Vagina (tissue), 2 donors: ENCODE results near the gene TMEM212. TPM values are rescaled to one million over a fixed set of nuclear protein-coding genes. Genes with fewer than 3 reads are reported as not detected.
"Not testable (repeated sequence)": the region's sequence is repeated elsewhere in the genome, so short reads cannot be mapped to it uniquely, and the experiment has no call there.

Experiments
- DNase-seq, 2 donors: peaks; one replicate each; pipeline ENCODE4 v3.0.0-alpha.2; 2017; ENCODE audit errors: extremely low spot score in 2 of 2
- H3K27ac ChIP-seq: fragments of 200-600 bp; sonication (generic); one replicate; pipeline ENCODE4 v1.5.1; 2019
- H3K27me3 ChIP-seq: fragments of 200-600 bp; sonication (generic); one replicate; pipeline ENCODE4 v1.5.1; 2019
- H3K36me3 ChIP-seq, 2 donors: fragments of 200-600 bp; sonication (generic); one replicate each; pipeline ENCODE4 v1.5.1; 2017 to 2019
- H3K4me1 ChIP-seq: fragments of 200-600 bp; sonication (generic); one replicate; pipeline ENCODE4 v1.5.1; 2019
- H3K4me3 ChIP-seq, 2 donors: fragments of 200-600 bp; sonication (generic); 1 replicate in 1 of 2; 2 replicates in 1 of 2; pipeline ENCODE4 v1.5.1; 2016 to 2019
- H3K9me3 ChIP-seq: fragments of 200-600 bp; sonication (generic); one replicate; pipeline ENCODE4 v1.5.1; 2019
- POLR2A ChIP-seq, 2 donors: fragments of 450-650 bp; IDR thresholded peaks; one replicate each; pipeline ENCODE4 v1.6.1; 2017; ENCODE audit warnings: antibody characterized with exemption in 2 of 2, mild to moderate bottlenecking in 2 of 2, moderate library complexity in 2 of 2
- POLR2AphosphoS5 ChIP-seq, 2 donors: sonication (generic); formaldehyde crosslinking; IDR thresholded peaks; one replicate each; pipeline ENCODE4 v1.9.0; 2017; ENCODE audit warnings: antibody characterized with exemption in 2 of 2, mild to moderate bottlenecking in 2 of 2, low read depth in 1 of 2; ENCODE audit not compliant: insufficient read depth in 1 of 2
- intact Hi-C: fragments of 100-400 bp; cut with DNase I; formaldehyde crosslinking; loops from one replicate; pipeline ENCODE4 v1.15.1; 2023
- total RNA-seq: library from RNA; depleted of rRNA; stranded (reverse); fragments of >200 nt; gene quantifications from one replicate; pipeline ENCODE4 v1.2.3, GENCODE V29; 2016
- TF ChIP-seq, protein P1 (sequence below), 3 experiments: fragments of 450-650 bp in 2 of 3; fragments of 200-600 bp in 1 of 3; sonication (generic) in 1 of 3; IDR thresholded peaks; one replicate each; pipeline ENCODE4 v1.5.1; 2017 to 2019; ENCODE audit warnings: antibody characterized with exemption in 3 of 3, mild to moderate bottlenecking in 2 of 3, moderate library complexity in 2 of 3

Gene TMEM212
- total RNA-seq, 1 donor from 2014 or later, result not detected

DNA sequence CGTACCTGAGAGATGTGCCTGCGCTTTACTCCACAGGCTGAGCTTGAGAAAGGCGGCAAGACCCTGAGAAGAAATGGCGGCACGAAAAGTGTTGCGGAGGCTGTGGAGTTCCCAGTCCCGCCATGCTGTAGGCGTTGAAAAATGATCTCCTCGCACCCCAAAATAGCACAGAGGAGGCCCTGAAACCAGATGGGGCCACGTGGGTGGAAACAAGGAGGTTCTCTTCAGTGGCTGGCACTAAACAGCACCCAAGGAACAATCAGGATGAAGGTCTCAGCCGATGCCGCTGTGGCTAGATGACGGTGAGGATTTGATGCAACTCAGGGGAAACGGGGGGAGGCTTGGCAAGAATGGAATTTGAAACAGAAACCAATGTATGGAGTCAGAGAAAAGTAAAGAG lies 57.3 kb downstream of the TMEM212 start:
- no peaks in the 10 kb centered on the region for H3K9me3 ChIP-seq
- intact Hi-C loops, result no loop called here
- no peaks in the 10 kb centered on the region for H3K4me1 ChIP-seq
- H3K27ac ChIP-seq, result no peak overlapping the region
- H3K4me3 ChIP-seq, result no peak overlapping the region
- H3K36me3 ChIP-seq, result no peaks in the 10 kb centered on the region
- DNase-seq, result no peak
- TF ChIP-seq, protein P1, sequence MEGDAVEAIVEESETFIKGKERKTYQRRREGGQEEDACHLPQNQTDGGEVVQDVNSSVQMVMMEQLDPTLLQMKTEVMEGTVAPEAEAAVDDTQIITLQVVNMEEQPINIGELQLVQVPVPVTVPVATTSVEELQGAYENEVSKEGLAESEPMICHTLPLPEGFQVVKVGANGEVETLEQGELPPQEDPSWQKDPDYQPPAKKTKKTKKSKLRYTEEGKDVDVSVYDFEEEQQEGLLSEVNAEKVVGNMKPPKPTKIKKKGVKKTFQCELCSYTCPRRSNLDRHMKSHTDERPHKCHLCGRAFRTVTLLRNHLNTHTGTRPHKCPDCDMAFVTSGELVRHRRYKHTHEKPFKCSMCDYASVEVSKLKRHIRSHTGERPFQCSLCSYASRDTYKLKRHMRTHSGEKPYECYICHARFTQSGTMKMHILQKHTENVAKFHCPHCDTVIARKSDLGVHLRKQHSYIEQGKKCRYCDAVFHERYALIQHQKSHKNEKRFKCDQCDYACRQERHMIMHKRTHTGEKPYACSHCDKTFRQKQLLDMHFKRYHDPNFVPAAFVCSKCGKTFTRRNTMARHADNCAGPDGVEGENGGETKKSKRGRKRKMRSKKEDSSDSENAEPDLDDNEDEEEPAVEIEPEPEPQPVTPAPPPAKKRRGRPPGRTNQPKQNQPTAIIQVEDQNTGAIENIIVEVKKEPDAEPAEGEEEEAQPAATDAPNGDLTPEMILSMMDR (IDR thresholded peaks at IDR 0.05), result no peak
- no peak for TF ChIP-seq POLR2AphosphoS5 (IDR thresholded peaks at IDR 0.05; ENCODE audit: insufficient read depth in 1 of 2, low read depth in 1 of 2)
- TF ChIP-seq POLR2A (IDR thresholded peaks at IDR 0.05), result no peak
- H3K27me3 ChIP-seq, result no peaks in the 10 kb centered on the region

DNA sequence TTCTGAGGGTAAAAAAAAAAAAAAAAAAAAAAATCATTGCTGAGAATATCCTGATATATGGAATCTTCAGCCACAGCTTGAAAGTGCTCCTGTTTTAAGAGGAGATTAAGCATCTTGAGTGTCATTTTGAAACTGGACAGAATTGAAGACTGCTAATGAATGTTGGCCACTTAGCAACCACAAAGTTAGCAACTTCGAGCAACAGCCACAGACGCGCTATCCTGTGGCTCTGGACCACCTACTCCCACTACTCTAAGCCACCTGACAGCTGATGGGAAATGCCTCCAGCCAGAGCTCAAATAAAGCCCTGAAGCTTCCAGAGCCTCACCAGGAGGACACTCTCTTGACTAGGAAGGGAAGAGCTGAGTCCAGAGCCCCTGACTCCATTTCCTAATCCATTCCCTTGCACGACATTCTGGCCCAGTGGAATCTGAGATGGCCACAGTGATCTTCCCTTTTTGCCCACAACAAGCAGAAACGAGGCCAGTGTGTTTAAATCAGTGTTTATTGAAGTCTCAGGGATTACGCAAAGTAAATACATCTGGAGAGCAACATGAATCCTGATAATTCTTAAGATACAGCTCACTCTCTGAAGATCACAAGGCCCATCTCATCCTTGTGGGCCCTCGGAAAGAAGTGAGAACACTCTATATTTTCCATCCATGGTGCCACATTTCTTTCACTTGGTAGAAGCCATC lies 58.6 kb downstream of the TMEM212 start:
- TF ChIP-seq, protein P1 (IDR thresholded peaks at IDR 0.05), result no peak
- TF ChIP-seq POLR2AphosphoS5 (IDR thresholded peaks at IDR 0.05; ENCODE audit: insufficient read depth in 1 of 2, low read depth in 1 of 2) (no peak), POLR2A (IDR thresholded peaks at IDR 0.05) (no peak)
- no peak for DNase-seq

DNA sequence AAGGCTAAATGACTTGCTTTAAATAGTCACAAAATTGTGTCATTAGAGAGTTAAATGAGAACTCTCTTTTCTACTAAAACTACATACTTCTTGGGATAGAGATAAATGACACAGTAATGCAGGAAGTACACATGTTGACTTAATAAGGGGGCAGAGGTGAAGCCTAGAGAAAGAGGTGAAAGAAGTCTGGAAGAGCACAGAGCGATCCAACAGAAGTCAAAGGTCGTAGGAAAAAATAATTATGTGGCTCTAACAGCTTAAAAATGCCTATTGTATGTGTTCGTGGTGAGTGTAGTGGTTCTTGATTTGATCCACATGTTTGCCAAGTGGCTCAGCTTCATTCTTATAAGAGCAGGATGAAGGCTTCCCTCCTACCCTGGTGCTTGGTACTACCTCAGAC lies 61.7 kb downstream of the TMEM212 start:
- Histone ChIP-seq H3K36me3 (no peaks in the 10 kb centered on the region), H3K9me3 (no peaks in the 10 kb centered on the region), H3K4me3 (no peak overlapping the region), H3K27me3 (no peaks in the 10 kb centered on the region), H3K4me1 (no peaks in the 10 kb centered on the region), H3K27ac (no peak overlapping the region)
- DNase-seq, result no peak
- intact Hi-C loops, result no loop called here
- TF ChIP-seq POLR2A (IDR thresholded peaks at IDR 0.05) (no peak), POLR2AphosphoS5 (IDR thresholded peaks at IDR 0.05; ENCODE audit: insufficient read depth in 1 of 2, low read depth in 1 of 2) (no peak)
- TF ChIP-seq, protein P1 (IDR thresholded peaks at IDR 0.05), result no peak

More for the DNA sequence above, 58.6 kb downstream of the TMEM212 start:
- intact Hi-C loops, result no loop called here
- Histone ChIP-seq H3K27ac (no peak overlapping the region), H3K36me3 (no peaks in the 10 kb centered on the region), H3K4me3 (no peak overlapping the region), H3K27me3 (no peaks in the 10 kb centered on the region), H3K4me1 (no peaks in the 10 kb centered on the region), H3K9me3 (no peaks in the 10 kb centered on the region)

DNA sequence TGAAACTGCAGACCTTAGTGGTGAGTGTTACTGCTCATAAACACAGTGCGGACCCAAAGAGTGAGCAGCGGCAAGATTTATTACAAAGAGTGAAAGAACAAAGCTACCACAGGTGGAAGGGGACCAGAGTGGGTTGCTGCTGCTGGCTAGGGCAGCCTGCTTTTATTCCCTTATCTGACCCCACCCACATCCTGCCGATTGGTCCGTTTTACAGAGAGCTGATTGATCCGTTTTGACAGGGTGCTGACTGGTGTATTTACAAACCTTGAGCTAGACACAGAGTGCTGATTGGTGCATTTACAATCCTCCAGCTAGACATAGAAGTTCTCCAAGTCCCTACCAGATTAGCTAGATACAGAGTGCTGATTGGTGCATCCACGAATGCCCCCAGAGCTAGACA lies 63.4 kb downstream of the TMEM212 start:
- DNase-seq, H3K36me3 ChIP-seq, H3K27ac ChIP-seq, intact Hi-C loops, H3K9me3 ChIP-seq, H3K4me3 ChIP-seq, H3K27me3 ChIP-seq, H3K4me1 ChIP-seq: not testable (repeated sequence)

DNA sequence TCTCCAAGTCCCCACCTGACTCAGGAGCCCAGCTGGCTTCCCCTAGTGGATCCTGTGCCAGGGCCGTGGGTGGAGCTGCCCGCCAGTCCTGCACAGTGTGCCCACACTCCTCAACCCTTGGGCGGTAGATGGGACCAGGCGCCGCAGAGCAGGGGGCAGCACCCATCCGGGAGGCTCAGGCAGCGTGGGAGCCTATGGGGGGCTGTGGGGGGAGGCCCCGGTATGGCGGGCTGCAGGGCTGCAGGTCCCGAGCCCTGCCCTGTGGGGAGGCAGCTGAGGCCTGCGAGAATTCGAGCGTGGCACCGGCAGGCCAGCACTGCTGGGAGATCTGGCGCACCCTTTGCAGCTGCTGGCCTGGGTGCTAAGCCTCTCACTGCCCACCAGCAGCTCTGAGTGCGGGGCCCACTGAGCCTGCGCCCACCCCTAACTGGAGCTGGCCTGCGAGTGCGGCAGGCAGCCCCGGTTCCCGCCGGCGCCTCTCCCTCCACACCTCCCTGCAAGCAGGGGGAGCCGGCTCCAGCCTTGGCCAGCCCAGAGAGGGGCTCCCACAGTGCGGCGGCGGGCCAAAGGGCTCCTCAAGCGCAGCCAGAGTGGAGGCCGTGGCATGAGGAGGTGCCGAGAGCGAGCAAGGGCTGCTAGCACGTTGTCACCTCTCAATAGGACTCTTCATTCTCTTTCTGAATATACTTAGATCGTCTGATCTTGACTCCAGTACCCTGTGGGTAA lies 64.0 kb downstream of the TMEM212 start:
- DNase-seq, result no peak
- H3K27me3 ChIP-seq, result no peaks in the 10 kb centered on the region
- no peaks in the 10 kb centered on the region for H3K9me3 ChIP-seq
- TF ChIP-seq, protein P1 (IDR thresholded peaks at IDR 0.05), result no peak
- TF ChIP-seq POLR2A (IDR thresholded peaks at IDR 0.05) (no peak), POLR2AphosphoS5 (IDR thresholded peaks at IDR 0.05; ENCODE audit: insufficient read depth in 1 of 2, low read depth in 1 of 2) (no peak)
- no peaks in the 10 kb centered on the region for H3K4me1 ChIP-seq
- intact Hi-C loops, result no loop called here
- no peaks in the 10 kb centered on the region for H3K36me3 ChIP-seq
- H3K4me3 ChIP-seq, result no peak overlapping the region
- no peak overlapping the region for H3K27ac ChIP-seq
